GM23338 (cell line): ENCODE data around the gene PEX11A. TPM values are rescaled to one million over a fixed set of nuclear protein-coding genes. Genes with fewer than 3 reads are reported as not detected.

Experiments used
- ATAC-seq: fragments of 200-7000 bp; cut with Tn5 transposase; 3 replicates; pipeline ENCODE4 v1.9.1; 2020
- DNase-seq: peaks from one replicate; pipeline ENCODE4 v3.0.0-alpha.2; 2015; ENCODE audit warnings: low spot score
- H2AFZ ChIP-seq: fragments of 200-600 bp; sonication (generic); 2 replicates; pipeline ENCODE4 v1.8.0; 2016; ENCODE audit warnings: antibody characterized with exemption, mild to moderate bottlenecking, moderate library complexity
- H3F3A ChIP-seq: fragments of 200-600 bp; sonication (generic); replicated peaks from 2 replicates; pipeline ENCODE4 v1.8.0; 2017; ENCODE audit warnings: antibody characterized with exemption, mixed run types, low read depth
- H3K27ac ChIP-seq: fragments of 200-600 bp; sonication (generic); 2 replicates; pipeline ENCODE4 v1.6.1; 2016; ENCODE audit warnings: low read depth
- H3K27me3 ChIP-seq: fragments of 200-600 bp; sonication (generic); 2 replicates; pipeline ENCODE4 v1.8.0; 2016; ENCODE audit warnings: mild to moderate bottlenecking, mixed run types, moderate library complexity; ENCODE audit not compliant: insufficient read depth
- H3K36me3 ChIP-seq: fragments of 200-600 bp; sonication (generic); 2 replicates; pipeline ENCODE4 v1.8.0; 2016; ENCODE audit warnings: mild to moderate bottlenecking; ENCODE audit not compliant: insufficient read depth
- H3K4me1 ChIP-seq: fragments of 200-600 bp; sonication (generic); 2 replicates; pipeline ENCODE4 v1.8.0; 2016; ENCODE audit warnings: mild to moderate bottlenecking, moderate library complexity; ENCODE audit not compliant: insufficient read depth
- H3K4me2 ChIP-seq: fragments of 200-600 bp; sonication (generic); 2 replicates; pipeline ENCODE4 v1.7.1; 2017; ENCODE audit warnings: mixed run types
- H3K4me3 ChIP-seq: fragments of 200-600 bp; sonication (generic); 2 replicates; pipeline ENCODE4 v1.6.1; 2016; ENCODE audit warnings: mixed run types
- H3K79me2 ChIP-seq: fragments of 200-600 bp; sonication (generic); replicated peaks from 2 replicates; pipeline ENCODE4 v1.8.0; 2017; ENCODE audit warnings: mild to moderate bottlenecking; ENCODE audit not compliant: insufficient read depth
- H3K9me2 ChIP-seq: fragments of 200-600 bp; sonication (generic); 2 replicates; pipeline ENCODE4 v1.8.0; 2017; ENCODE audit not compliant: insufficient read depth
- H4K20me1 ChIP-seq: fragments of 200-600 bp; sonication (generic); replicated peaks from 2 replicates; pipeline ENCODE4 v1.8.0; 2017; ENCODE audit warnings: mild to moderate bottlenecking; ENCODE audit not compliant: insufficient read depth
- H3K27ac Mint-ChIP-seq: 2 replicates; pipeline ENCODE4 v1.8.0; 2020; ENCODE audit warnings: inconsistent platforms, mild to moderate bottlenecking, moderate library complexity, mixed read lengths
- H3K27me3 Mint-ChIP-seq: 3 replicates; pipeline ENCODE4 v1.8.0; 2022; ENCODE audit warnings: low read depth, mild to moderate bottlenecking, moderate library complexity, mixed read lengths, inconsistent platforms; ENCODE audit not compliant: insufficient read depth, poor library complexity
- H3K36me3 Mint-ChIP-seq: 3 replicates; pipeline ENCODE4 v1.8.0; 2021; ENCODE audit warnings: low read depth, mild to moderate bottlenecking, inconsistent platforms, moderate library complexity, mixed read lengths
- H3K4me1 Mint-ChIP-seq: 3 replicates; pipeline ENCODE4 v1.8.0; 2020; ENCODE audit warnings: mild to moderate bottlenecking, inconsistent platforms, mixed read lengths
- H3K4me3 Mint-ChIP-seq: 3 replicates; pipeline ENCODE4 v1.8.0; 2021; ENCODE audit warnings: moderate library complexity, mild to moderate bottlenecking, inconsistent platforms, mixed read lengths
- H3K9me3 Mint-ChIP-seq: 3 replicates; pipeline ENCODE4 v1.8.0; 2020; ENCODE audit warnings: moderate library complexity, mild to moderate bottlenecking, inconsistent platforms, mixed read lengths
- CREB1 ChIP-seq: fragments of 250-450 bp; sonication (Bioruptor Pico); IDR thresholded peaks from 2 replicates; pipeline ENCODE4 v1.5.0; 2020; ENCODE audit warnings: low read depth, mild to moderate bottlenecking, moderate library complexity
- EZH2 ChIP-seq: fragments of 200-600 bp; sonication (generic); IDR thresholded peaks from one replicate; pipeline ENCODE4 v1.8.0; 2017; ENCODE audit warnings: antibody characterized with exemption, mild to moderate bottlenecking, low read depth; ENCODE audit not compliant: unreplicated experiment
- JUNB ChIP-seq: IDR thresholded peaks from one replicate; pipeline ENCODE4 v1.6.1; 2016; ENCODE audit warnings: antibody characterized with exemption; ENCODE audit not compliant: unreplicated experiment
- POLR2AphosphoS5 ChIP-seq: IDR thresholded peaks from 2 replicates; pipeline ENCODE4 v1.6.1; 2016; ENCODE audit warnings: antibody characterized with exemption, low read depth
- STAT1 ChIP-seq: IDR thresholded peaks from one replicate; pipeline ENCODE4 v1.6.1; 2016; ENCODE audit warnings: antibody characterized with exemption; ENCODE audit not compliant: unreplicated experiment
- ZNF331 ChIP-seq: fragments of 250-450 bp; sonication (Bioruptor Pico); IDR thresholded peaks from 2 replicates; pipeline ENCODE4 v1.5.0; 2020; ENCODE audit warnings: low read depth, mild to moderate bottlenecking, moderate library complexity
- polyA plus RNA-seq: library from polyadenylated mRNA; unstranded; fragments of >200 nt; fragmentation: Nextera tagmentation; extraction: Ambion mirVana; gene quantifications from 2 replicates; pipeline ENCODE4 v1.2.1, GENCODE V29; 2016
- total RNA-seq: library from RNA; depleted of rRNA; stranded (reverse); fragments of >200 nt; shearing (Covaris generic); gene quantifications from 2 replicates; pipeline ENCODE4 v1.2.3, GENCODE V29; 2014
- TF ChIP-seq, protein P1 (sequence below): fragments of 250-450 bp; sonication (Bioruptor Pico); IDR thresholded peaks from 2 replicates; pipeline ENCODE4 v1.5.0; 2020; ENCODE audit warnings: mild to moderate bottlenecking, moderate library complexity
- TF ChIP-seq, protein P2 (sequence below), 2 experiments: fragments of 200-600 bp in 1 of 2; sonication (generic) in 1 of 2; conservative IDR thresholded peaks; 2 replicates each; pipeline versions ENCODE4 v1.5.1 to v1.6.1; 2016 to 2017; ENCODE audit warnings: antibody characterized with exemption in 2 of 2, low read depth in 2 of 2, mild to moderate bottlenecking in 2 of 2, moderate library complexity in 1 of 2

PEX11A gene
- total and polyA plus RNA-seq, 2 experiments from 2014 or later = 2.1 to 4.8 TPM

DNA sequence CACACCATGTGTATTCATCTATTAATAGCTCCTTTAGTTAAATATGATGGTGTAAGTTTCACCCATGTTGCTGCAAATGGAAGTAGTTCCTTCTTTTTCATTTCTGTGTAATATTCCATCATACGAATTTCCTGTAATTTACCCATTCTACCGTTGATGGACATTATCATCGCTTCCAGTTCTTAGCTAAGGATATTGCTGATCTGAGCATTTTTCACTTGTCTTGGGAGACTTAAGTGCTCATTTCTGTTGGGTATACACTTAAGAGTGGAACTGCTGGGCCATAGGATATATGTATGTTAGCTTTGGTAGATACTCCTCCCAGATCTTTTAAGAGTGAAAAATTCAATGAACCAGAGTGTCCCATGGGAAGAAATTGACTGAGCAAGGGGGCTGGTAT lies 22.4 kb downstream of the PEX11A start (continued):
- TF ChIP-seq, protein P1, sequence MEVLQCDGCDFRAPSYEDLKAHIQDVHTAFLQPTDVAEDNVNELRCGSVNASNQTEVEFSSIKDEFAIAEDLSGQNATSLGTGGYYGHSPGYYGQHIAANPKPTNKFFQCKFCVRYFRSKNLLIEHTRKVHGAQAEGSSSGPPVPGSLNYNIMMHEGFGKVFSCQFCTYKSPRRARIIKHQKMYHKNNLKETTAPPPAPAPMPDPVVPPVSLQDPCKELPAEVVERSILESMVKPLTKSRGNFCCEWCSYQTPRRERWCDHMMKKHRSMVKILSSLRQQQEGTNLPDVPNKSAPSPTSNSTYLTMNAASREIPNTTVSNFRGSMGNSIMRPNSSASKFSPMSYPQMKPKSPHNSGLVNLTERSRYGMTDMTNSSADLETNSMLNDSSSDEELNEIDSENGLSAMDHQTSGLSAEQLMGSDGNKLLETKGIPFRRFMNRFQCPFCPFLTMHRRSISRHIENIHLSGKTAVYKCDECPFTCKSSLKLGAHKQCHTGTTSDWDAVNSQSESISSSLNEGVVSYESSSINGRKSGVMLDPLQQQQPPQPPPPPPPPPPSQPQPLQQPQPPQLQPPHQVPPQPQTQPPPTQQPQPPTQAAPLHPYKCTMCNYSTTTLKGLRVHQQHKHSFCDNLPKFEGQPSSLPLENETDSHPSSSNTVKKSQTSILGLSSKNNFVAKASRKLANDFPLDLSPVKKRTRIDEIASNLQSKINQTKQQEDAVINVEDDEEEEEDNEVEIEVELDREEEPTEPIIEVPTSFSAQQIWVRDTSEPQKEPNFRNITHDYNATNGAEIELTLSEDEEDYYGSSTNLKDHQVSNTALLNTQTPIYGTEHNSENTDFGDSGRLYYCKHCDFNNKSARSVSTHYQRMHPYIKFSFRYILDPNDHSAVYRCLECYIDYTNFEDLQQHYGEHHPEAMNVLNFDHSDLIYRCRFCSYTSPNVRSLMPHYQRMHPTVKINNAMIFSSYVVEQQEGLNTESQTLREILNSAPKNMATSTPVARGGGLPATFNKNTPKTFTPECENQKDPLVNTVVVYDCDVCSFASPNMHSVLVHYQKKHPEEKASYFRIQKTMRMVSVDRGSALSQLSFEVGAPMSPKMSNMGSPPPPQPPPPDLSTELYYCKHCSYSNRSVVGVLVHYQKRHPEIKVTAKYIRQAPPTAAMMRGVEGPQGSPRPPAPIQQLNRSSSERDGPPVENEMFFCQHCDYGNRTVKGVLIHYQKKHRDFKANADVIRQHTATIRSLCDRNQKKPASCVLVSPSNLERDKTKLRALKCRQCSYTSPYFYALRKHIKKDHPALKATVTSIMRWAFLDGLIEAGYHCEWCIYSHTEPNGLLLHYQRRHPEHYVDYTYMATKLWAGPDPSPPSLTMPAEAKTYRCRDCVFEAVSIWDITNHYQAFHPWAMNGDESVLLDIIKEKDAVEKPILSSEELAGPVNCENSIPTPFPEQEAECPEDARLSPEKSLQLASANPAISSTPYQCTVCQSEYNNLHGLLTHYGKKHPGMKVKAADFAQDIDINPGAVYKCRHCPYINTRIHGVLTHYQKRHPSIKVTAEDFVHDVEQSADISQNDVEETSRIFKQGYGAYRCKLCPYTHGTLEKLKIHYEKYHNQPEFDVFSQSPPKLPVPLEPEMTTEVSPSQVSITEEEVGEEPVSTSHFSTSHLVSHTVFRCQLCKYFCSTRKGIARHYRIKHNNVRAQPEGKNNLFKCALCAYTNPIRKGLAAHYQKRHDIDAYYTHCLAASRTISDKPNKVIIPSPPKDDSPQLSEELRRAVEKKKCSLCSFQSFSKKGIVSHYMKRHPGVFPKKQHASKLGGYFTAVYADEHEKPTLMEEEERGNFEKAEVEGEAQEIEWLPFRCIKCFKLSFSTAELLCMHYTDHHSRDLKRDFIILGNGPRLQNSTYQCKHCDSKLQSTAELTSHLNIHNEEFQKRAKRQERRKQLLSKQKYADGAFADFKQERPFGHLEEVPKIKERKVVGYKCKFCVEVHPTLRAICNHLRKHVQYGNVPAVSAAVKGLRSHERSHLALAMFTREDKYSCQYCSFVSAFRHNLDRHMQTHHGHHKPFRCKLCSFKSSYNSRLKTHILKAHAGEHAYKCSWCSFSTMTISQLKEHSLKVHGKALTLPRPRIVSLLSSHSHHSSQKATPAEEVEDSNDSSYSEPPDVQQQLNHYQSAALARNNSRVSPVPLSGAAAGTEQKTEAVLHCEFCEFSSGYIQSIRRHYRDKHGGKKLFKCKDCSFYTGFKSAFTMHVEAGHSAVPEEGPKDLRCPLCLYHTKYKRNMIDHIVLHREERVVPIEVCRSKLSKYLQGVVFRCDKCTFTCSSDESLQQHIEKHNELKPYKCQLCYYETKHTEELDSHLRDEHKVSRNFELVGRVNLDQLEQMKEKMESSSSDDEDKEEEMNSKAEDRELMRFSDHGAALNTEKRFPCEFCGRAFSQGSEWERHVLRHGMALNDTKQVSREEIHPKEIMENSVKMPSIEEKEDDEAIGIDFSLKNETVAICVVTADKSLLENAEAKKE = no peak
- no peak for TF ChIP-seq POLR2AphosphoS5

DNA sequence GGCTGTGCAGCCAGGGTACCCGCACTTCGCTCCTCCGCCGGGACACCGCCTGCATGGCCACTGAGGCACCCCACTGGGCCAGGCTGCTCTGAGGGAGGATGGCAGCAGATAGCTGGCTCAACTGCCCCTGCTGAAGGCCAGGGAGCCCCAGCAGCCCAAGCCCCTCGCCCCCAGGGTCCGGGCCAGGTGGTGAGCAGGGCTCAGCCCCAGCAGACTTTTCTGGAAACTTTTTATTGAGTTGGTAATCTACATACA lies 22.9 kb downstream of the PEX11A start:
- DNase-seq (no peak), ATAC-seq (no peak)
- Mint-ChIP-seq H3K27me3 (peaks cover 14% of the 10 kb centered on the region), H3K27ac (no peak overlapping the region), H3K4me1 (peaks cover 16% of the 10 kb centered on the region), H3K4me3 (no peak overlapping the region), H3K36me3 (no peaks in the 10 kb centered on the region), H3K9me3 (no peaks in the 10 kb centered on the region)
- H3K27ac ChIP-seq = no peak overlapping the region
- H2AFZ ChIP-seq = no peak overlapping the region
- H3K27me3 ChIP-seq = peaks cover 20% of the 10 kb centered on the region
- H3K4me2 ChIP-seq = no peak overlapping the region
- no peaks in the 10 kb centered on the region for H4K20me1 ChIP-seq
- no peaks in the 10 kb centered on the region for H3K9me2 ChIP-seq
- H3K36me3 ChIP-seq = no peaks in the 10 kb centered on the region
- H3F3A ChIP-seq = no peaks in the 10 kb centered on the region
- H3K4me1 ChIP-seq = peaks cover 16% of the 10 kb centered on the region
- no peak for TF ChIP-seq JUNB
- TF ChIP-seq, protein P1 = no peak
- TF ChIP-seq CREB1 = no peak
- no peak for TF ChIP-seq STAT1
- no peak for TF ChIP-seq EZH2
- no peak for TF ChIP-seq ZNF331 (CRISPR knock-in tag)
- TF ChIP-seq, protein P2, sequence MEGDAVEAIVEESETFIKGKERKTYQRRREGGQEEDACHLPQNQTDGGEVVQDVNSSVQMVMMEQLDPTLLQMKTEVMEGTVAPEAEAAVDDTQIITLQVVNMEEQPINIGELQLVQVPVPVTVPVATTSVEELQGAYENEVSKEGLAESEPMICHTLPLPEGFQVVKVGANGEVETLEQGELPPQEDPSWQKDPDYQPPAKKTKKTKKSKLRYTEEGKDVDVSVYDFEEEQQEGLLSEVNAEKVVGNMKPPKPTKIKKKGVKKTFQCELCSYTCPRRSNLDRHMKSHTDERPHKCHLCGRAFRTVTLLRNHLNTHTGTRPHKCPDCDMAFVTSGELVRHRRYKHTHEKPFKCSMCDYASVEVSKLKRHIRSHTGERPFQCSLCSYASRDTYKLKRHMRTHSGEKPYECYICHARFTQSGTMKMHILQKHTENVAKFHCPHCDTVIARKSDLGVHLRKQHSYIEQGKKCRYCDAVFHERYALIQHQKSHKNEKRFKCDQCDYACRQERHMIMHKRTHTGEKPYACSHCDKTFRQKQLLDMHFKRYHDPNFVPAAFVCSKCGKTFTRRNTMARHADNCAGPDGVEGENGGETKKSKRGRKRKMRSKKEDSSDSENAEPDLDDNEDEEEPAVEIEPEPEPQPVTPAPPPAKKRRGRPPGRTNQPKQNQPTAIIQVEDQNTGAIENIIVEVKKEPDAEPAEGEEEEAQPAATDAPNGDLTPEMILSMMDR (conservative IDR thresholded peaks at IDR 0.05; ENCODE audit: low read depth in 2 of 2) = no peak
- no peak for TF ChIP-seq POLR2AphosphoS5
- no peaks in the 10 kb centered on the region for H3K79me2 ChIP-seq
- H3K4me3 ChIP-seq = no peak overlapping the region
